Heart left ventricle (tissue), 13 donors: ENCODE results near the gene PRRG3.

Experiments
- CTCF ChIP-seq, 12 donors: fragments of 200-600 bp; sonication (generic) in 4 of 12; IDR thresholded peaks; one replicate each; pipeline versions ENCODE4 v1.5.0 to v1.8.0; 2018 to 2022; ENCODE audit warnings: antibody characterized with exemption in 12 of 12, mild to moderate bottlenecking in 5 of 12
- POLR2A ChIP-seq, 2 donors: fragments of 450-650 bp; IDR thresholded peaks; one replicate each; pipeline ENCODE4 v1.6.1; 2017; ENCODE audit warnings: antibody characterized with exemption in 2 of 2, mild to moderate bottlenecking in 2 of 2, moderate library complexity in 2 of 2
- donor health status: ischemic (EF 13 %, LVEDD 7.1; RV severe dilation, severe dysfunction).
- donor health status: DM: no; HTN: yes; CAD: no.
- donor health status: DM: no; HTN: no; CAD: no.
- donor health status: ischemic (EF 25% LVEDD 6.9; RV normal size, moderate dysfunction).
- donor health status: ischemic (EF 25% LVEDD 5.7; RV mildly dilated, moderate dysfunction).
- donor health status: ischemic (EF 35%, LVEDD 5.7; RV mildly dilated, moderate dysfunction).
- donor health status: nonischemic (EF 11% LVEDD 7.7; RV severe dilation, severe dysfunction).
- donor health status: DM: yes; HTN: yes; CAD: no.
- donor health status: PGD.
- donor health status: ischemic (EF 29% LVEDD 5.4; RV normal size, mild dysfunction).
- donor health status: nonischemic (EF 23%, LVEDD 6.1; RV moderate dilation, normal function).

- TF ChIP-seq CTCF (IDR thresholded peaks at IDR 0.05): peak in 10 of 12 donors; percentile 23 to 47 (median 36)
- TF ChIP-seq POLR2A (IDR thresholded peaks at IDR 0.05): no peak
These were observed 27.1 kb downstream of the PRRG3 start for GRCh38 chrX:151722241-151722846.
